GM18519 (cell line): ENCODE data around the gene PRH2.

Source experiments
- ATAC-seq: cut with Tn5 transposase; IDR thresholded peaks from one replicate; pipeline ENCODE4 v1.9.1; 2021; ENCODE audit warnings: mild to moderate bottlenecking, moderate library complexity; ENCODE audit not compliant: unreplicated experiment, low FRiP score

PRH2 gene

DNA sequence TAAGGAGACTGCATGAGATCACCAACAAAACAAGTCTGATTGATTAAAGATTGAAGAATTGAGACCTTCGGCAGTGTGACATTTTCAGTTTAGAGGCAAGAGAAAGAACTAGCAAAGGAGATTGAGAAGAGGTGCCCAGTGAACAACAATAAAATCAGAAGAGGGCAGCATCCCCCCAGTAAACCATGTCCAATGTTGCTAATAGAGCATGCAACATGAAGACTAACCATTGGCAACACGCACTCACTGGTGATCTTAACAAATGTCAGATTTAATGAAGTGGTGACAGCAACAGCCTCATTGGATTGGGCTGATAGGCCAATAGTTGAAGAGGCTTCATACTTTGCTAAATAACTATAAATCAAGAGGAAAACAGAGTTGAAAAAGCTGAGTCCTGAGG lies 30.8 kb downstream of the PRH2 start:
- ATAC-seq = no peak

DNA sequence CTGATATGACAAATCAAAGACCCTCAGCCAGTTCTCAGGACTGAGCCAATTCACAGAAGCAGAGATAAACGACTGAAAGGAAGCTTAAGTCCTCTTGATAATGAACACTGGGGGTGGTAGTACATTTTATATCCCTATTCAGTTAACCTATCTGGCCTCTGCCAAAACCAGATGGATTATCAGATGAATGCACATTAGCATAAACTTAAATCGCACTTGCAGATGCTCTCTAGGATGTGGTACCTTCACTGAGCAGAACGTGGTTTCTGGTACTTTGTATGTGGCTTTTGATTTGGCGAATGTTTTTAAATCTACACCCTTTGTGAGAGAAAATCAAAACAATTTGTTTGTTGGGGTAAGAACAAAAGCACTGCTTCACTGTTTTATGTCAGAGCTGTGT lies 31.2 kb downstream of the PRH2 start:
- ATAC-seq = no peak

GRCh38 chr12:10965476-10965875 lies 36.4 kb downstream of the PRH2 start:
- ATAC-seq = no peak

DNA sequence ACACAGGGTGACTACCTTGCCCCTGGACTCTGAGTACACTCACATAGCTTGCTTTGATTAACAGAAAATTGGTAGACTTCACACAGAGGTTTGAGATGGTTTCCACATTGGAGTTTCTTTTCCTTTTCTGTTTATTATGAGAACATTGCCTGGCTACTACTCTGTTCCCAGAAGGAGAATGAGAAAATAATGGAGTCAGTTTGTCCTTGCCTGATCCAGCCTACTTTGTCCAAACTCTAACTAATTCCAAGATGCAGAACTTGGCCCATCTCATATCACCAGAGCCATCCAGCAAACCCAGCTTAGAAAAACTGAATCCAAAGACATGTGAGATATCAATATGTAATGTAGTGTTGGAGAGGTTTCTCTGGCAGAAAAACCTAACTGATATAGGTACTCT lies 37.3 kb downstream of the PRH2 start:
- no peak for ATAC-seq

GRCh38 chr12:10967409-10967808 lies 38.4 kb downstream of the PRH2 start:
- ATAC-seq = no peak

DNA sequence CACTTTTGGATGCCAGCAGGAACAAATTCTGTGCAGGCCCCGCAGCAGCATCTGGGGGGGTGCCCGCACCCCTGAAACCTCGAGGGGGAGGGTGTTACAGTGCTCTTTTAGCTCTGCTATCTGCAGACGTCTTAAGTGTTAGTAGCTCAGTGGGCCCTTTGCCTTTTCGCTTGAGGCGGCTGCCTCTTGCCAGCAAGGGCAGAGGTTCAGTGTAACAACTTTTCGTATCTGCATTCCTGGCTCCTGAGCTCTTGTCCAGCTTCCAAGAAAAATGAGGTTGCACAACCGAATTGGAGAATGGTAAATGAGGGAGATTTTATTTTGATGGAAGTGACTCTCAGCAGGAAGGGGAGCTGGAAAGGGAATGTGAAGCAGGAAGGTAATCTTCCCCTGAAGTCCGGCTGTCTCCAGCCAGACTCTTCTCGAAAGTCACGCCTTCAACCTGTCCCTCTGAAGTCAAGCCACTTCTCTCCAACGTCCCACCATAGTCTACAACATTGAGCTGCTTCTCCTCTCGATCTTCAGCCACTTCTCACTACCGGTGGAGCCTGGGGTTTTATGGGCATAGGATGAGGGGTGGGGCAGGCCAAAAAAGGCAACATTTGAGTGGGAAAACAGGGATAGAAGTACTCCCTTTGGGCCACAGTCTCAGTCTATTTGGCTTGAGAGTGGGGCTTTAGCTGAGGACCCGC lies 39.9 kb downstream of the PRH2 start:
- ATAC-seq = no peak

DNA sequence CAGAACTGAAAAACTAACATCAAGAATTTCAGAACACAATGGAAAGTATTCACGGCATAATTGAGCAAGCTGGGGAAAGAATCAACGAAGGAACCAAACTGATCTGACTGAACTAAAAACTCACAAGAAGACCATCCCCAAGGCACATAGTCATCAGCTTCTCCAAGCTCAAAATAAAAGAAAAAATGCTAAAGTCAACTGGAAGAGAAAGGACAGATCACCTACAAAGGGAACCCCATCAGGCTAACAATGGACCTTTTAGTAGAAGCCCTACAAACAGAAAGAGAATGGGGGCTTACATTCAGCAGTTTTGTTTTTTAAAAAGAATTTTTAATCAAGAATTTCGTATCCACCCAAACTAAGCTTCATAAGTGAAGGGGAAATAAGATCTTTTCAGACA lies 45.9 kb downstream of the PRH2 start:
- no peak for ATAC-seq

- no peak for ATAC-seq
These were observed 53.2 kb downstream of the PRH2 start for GRCh38 chr12:10982244-10982643.
